NCI-H524 (cell line): Measurements from ENCODE around the gene RYR2.

Experiments
- DNase-seq, 2 experiments: peaks; one replicate each; lab custom pipeline; 2025; lab: John Stamatoyannopoulos, UW

The RYR2 gene

DNA sequence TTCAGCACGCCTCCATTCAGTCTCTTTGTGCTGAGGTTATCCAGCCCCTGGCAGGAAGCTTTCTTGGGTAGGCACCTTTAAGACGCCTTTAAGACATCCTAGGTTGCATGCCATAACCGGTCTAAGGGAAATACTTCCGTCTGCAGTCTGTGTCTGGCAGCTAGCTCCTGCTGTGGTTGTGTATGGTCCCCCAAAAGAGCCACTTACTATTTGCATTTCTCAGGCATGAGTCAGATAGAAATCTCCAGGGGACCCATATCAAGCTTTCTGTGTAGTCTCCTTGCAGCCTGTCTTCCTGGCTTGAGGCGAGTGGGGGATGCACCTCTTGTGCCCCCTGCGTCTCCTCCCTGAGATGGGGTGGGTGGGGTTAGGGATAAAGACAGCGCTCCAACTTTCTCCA lies 10.0 kb upstream of the RYR2 start:
- DNase-seq, result no peak

DNA sequence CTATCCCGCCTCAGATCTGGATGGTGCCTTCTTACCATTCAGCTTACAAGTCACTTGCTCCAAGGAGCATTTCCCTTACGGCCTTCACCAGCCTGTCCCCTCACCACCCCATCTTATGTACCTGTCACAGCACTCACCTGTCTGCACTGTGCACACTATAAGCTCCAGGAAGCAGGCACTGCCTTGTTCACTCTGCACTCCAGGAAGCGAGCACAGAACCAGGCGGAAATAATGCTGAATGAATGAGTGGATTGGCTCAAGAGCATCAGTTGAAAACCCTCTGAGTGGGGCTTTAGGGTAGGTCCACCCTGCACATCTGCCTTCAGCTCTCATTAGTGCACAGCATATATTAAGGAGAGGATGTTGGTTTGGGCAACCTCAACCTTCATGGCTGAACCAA lies 8.9 kb upstream of the RYR2 start:
- DNase-seq, result no peak

DNA sequence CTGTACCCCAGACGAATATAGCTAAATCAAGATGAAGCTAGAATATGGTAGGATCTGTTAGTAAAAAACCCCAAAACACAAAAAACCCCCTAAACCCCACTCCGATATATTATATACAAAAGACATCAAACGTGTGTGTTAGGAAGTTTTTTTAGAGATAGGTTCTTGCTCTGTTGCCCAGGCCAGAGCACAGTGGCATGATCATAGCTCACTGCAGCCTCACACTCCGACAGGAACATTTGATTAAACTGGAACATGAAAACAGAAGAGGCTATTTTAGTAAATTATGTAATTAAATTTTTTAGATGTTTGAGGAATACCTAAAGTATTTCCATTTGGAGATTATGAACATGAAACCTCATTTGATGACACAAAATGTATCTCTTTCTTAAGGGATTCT lies 8.2 kb upstream of the RYR2 start:
- no peak for DNase-seq

DNA sequence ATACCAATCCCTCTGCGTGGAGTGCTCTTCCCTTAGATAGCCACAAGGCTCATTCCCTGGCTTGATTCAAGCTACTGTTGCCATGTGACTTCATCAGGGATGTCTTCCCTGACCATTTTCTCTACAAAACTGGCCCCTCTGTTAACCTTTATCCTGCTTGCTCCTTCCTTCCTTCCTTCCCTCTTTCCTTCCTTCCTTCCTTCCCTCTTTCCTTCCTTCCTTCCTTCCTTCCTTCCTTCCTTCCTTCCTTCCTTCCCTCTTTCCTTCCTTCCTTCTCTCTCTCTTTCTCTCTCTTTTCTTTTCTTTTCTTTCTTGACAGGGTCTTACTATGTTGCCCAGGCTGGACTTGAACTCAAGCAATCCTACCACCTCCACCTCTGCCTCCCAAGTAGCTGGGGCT lies 6.2 kb upstream of the RYR2 start:
- DNase-seq, result no peak

DNA sequence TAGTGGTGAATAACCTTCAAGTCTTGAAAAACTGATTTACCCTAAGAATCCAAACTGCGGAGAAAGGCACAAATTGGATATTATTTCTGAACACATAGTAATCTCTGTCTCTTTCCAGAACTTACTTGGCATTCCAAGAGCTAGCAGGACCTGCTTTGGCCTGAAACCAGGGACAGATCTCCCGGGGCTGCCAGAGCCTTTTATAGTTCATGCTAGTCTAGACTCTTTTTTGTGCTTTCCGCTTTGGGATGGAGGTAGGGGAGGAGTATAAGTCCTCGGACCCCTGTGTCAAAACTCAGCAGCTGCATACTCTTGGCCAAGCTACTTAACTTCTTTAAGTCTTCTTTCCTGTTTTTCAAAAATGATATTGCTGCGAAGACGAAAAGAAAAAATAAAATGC lies 3.8 kb upstream of the RYR2 start:
- DNase-seq, result no peak

DNA sequence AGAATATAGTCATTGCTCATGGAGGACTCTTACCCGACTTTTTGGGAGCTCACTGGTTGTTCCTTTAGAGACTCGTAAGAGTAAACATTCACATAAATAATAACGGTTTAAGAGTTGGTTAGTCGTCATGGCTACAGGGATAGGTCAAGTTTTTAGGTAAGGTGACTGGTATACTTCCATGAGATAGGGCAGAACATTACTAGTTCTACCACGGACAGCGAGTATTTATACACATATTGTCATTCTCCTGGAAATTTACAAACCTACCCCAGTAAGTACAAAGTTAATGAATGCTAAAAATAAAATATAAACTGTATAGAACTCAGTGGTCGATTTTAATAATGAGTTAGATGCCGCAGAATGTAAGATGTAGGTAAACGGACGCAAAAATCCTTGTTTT lies 1.2 kb upstream of the RYR2 start:
- no peak for DNase-seq

DNA sequence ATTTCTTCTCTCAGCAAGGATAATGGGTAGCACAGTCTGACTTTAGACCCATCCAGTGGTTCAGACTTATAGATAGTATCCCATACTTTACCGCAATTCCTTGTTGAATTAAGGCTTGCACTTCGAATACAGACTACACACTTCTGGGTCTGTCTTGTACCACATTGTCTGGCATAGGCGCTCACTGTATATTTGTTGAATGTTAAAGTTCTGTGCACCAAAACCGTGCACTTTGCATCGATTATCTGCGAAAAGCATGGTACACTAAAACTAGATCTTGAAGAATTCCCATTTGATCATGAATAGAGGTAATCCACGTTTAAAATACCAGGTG lies 556 bp upstream of the RYR2 start:
- no peak for DNase-seq

DNA sequence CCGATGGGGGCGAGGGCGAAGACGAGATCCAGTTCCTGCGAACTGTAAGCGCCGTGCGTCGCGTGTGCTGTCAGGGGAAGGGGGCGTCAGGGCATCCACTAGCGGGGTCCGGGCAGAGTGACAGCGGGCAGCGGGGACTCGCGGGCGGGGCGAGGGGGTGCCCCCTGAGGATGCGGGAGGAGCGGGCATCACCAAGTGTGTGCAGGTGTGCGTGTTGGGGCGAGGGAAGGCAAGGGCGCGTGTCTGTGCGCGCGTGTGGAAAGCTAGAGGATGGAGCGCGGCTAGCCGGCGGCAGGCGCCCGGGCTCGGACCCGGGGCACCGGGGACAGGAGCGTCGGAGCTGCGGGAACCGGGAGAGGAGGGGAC lies 525 bp downstream of the RYR2 start:
- DNase-seq, result peak in 1 of 2 experiments; percentile 42

DNA sequence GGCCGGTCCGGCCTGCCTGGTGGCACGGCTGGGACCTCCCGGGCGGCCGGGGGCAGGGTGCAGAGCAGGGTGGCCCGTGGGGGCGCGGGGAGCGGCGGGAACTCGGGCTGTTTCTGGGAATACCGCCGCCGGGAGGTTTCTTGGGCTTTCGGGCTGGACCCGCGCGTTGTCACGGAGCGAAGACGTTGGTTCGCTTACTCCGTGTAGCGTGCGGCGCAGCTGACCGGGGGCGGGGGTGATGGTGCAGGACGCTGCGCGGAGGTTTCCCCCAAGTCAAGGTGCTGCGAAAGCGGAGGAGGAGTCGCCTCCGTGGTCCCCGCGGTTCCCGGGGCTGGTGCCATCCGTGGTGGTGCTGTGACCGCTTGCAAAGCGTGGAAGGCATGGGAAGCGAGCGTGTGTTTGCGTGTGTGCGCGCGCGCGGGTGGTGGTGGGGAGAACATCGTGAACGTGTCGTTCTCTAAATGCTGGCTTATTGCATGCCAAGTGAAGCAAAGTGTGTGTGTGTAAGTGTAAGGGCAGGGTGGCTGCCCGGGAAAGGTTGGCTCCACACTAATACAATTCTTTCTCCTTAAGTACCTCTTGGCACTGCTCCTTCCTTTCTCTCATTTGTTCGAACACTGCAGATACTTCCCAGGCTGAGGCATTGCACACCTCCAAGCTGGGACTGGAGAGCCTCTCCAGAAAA lies 1.1 kb downstream of the RYR2 start:
- peak; percentile 17 to 61 for DNase-seq

DNA sequence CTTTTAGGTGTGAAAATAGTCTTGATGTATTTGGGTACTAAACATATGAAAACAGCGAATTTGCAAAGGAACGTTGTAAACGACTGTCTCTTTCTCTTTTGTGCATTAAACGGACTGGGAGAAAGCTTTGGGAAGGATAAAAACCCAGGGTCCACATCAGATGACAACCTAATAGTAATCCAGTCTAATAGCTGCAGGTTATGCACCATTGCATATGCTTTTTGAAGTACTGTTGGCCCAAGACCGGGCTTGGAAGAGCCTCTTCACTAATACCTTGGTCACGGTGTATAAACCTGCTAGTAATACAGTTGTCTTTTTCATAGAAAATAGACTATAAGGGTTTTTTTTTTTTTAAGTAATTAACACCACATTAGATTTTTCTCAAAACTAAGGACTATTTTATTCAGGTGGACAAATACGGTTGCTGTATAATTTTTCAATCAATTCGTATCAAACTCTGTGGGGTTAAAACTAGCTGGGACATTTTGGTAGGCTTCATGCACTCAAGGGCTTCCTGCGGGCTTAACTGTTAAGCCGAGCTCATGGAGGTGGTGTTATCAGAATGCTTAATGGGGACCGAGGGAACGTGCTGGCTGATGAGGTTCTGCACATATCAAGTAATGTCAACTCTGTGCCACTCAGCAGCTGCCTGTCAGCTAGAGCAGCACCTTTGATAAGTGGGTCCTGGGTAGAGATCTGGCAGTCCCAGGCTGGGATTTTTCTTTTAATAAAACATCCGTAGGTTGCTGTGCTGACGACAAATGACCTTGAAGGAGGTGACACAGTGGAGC lies 2.1 kb downstream of the RYR2 start:
- DNase-seq, result peak; percentile 59 to 75

DNA sequence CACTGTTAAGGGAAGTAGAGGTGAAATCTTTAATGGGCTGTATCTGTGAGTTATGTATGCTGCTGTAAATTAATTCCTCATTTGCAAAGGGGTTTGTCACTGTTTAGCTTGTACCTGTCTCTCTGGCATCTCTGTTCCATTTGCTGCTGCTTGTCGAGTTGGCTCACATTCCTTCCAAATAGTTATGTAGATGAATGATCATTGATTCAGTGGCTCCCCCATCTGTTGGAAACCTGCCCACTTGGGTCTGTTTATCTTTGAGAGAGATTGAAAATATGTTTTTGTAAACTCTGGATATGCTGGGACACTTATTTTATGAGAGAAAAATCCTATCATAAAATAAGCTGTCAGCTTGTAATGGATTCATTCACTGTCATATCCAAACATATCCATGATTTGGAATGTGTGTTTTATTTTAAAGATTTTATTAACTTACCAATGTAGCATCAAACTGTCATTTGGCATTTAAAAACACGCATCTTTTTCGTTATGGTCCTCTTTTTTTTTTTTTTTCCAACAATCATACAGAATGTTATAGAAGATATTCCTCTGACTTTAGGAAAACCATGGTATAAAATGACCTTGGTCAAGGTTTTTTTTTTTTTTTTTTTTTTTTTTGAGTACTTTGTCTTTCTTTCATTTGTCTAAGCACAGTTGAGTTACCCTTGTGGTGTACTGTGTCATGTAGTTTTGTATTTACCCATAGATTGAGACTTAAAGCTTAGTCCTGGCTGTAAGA lies 3.5 kb downstream of the RYR2 start:
- DNase-seq, result peak in 1 of 2 experiments; percentile 38

DNA sequence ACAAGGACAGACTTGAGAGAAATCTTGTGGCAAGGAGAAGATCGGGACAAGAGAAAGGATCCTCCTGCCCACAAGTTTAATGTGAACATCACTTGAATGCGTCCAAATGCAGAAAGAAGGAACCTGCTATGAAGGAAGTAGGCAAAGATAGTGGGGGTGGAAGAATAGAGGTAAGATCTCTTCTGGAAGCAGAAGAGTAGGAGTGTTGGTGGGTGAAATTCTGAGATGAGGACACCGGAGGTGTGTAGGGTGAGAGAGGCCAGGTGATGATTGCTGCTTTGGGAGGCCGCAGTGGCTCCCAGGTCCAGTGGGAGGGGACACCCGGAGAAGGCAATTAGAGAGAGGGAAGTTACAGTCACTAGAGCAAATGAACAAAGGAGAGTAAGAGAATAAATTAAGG lies 6.8 kb downstream of the RYR2 start:
- no peak for DNase-seq

DNA sequence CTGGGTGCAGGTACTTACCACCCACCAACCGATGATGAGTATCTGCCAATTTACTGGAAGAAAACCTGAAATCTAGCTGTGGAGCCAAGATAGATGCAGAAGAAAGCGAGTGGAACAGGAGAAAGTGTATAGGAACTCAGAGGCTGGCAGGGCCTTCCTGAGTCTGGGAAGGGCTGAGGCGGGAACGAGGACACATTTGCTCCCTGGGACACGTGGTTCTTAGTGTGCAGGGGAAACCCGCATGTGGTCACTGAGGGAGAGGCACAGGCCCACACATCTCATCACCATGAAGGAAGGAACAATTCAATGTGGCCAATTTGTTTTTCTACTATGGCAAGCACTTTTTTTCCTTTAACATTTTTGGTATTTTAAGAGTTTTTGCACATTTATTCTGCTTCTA lies 8.2 kb downstream of the RYR2 start:
- DNase-seq, result no peak

DNA sequence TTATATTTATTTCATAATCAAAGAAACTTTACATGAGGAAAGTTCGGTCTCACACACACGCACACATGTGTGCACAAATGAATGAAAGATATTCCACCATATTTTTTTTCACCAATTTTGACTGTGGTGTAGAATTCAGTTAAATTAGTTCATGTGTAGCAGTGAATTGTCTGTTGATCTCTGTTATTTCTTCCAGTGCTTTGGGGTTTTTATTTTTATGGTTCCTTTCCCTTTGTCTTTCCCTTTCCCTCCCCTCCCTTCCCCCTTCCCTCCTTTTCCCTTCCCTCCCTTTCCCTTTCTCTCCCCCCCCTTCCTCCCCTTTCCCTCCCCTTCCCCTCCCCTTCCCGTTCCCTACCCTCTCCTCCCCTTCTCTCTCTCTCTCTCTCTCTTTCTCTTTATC lies 8.9 kb downstream of the RYR2 start:
- no peak for DNase-seq

DNA sequence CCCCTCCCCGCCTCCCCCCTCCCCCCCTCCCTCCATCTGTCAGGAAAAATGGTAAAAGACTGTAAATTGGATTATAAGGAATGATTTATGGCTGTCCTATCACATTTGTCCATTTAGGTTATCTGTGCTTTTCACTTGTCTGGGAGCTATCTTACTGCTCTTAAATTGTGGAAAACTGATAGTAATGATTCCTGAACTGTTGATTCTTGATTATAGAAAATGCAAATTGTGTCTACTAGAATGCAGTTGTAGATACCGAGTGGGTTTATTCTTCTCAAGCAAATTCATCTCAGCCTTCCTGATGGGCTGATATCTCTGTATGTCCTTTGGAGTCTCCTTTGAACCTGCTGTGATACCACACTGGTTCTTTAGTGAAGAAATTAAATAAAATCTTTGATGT lies 12.3 kb downstream of the RYR2 start:
- peak in 1 of 2 experiments; percentile 65 for DNase-seq

DNA sequence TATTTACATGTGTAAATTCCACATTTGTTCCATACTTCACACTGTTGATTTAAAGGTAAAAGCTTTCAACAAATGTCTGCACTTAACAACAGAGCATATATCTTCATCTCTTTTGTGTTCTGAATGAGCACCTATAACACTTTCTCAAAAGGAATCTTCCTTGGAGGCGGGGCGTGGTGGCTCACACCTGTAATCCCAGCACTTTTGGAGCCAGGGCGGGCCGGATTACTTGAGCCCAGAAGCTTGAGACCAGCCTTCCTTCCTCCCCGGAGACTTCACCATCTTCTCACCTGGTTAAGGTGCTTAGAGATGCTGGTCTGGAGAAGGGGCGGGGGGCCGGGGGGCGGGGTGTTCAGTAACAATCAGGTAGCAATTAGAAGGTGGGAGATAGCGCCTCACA lies 16.5 kb downstream of the RYR2 start:
- no peak for DNase-seq

DNA sequence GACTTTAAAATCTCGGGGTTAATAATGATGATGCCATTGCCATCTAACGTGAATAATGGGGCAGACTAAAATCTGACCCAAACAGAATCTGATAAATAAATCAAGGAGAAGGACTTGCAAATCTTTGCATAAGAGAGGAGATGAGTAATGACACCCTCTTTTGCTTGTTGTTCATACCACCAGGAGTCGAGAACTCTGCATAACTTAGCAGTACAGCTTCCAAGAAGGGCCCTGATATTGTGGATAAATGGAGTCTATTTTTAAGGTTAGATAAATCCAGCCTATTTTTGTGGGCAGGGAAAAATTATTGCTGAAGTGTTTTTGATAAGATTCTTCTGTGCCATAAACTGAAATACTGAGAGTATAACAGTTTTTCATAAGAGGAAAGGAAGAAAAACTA lies 17.3 kb downstream of the RYR2 start:
- no peak for DNase-seq

DNA sequence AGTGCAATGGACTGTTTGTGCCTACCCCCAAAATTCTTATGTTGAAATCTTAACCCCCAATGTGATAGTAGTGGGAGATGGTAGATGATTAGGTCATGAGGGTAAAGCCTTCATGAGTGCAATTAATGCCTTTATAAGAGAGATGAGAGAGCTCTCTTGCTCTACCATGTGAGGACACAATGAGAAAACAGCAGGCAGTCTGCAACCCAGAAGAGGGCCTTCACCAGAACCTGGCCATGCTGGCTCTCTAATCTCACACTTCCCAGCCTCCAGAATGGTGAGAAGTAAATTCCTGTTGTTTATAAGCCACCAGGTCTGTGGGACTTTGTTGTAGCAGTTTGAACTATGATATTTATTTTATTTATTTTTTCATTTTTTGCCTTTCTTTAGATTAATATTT lies 21.0 kb downstream of the RYR2 start:
- DNase-seq, result no peak

DNA sequence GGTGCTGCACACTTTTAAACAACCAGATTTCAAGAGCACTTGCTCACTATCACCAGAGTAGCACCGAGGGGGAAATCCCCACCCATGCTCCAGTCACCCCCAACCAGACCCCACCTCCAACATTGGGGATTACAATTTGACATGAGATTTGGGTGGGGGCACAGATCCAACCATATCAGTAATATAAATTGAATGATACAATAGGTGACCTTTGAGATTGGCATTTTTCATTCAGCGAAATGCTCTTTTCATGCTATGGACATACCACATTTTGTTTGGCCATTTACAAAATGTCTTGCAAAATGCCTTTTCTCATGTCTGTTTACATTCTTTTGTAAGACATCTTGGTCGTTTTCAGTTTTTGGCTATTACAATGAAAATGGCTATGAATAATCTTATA lies 23.9 kb downstream of the RYR2 start:
- DNase-seq, result no peak

DNA sequence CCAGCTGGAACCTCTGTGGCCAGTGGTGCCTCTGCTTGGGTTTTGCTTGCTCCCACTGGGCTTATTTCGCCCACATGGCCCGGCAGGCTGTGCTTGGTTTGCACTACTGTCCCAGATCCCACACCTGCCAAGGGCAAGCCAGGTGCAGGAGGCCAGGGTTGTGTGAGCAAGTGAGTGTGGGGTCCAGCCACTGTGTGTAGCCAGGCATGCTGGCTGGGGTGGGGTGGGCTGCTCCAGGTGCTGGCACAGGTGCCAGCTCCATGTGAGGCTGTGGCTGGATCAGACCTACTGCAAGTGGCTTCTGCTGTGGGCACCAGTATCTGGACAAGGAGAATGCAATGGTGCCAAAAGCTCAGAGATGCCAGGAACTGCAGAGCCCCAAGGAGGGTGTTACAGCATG lies 28.5 kb downstream of the RYR2 start:
- DNase-seq, result no peak

DNA sequence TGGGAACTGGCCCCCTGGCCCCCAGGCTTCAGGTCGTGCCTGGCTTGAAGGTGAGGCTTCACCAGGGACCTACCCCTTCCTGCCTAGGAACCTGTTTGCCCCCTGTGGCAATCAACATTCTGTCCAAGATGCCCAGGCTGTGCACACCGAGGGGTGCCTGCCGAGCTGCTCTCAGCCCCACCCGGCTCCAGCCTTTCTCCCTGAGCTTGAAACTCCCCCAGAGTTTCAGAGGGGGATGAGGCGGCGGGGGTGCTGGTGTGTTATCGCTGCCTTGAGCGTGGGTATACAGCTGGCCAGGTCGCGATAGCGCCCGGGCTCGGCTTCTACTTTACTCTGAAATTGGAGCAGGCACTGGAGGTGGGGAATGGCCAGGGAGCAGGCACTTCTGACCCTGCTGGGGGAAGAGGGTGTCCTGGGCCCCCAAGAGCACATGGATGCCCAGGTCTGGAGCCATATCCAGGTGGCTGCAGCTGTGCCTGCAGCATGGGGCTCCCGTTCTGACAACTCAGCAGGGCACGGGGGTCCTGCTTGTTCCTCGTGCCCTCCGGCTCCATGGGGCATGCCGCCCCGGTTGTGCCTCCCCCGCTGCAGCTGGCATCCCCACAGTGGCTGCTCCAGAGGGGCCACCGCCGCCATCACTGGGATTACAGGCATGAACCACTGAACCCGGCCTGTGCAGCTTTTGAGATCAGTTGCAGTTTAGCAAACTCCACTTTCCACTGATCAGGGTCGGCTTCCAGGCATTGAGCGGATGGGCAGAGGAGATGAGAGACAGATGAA lies 29.8 kb downstream of the RYR2 start:
- DNase-seq, result no peak

DNA sequence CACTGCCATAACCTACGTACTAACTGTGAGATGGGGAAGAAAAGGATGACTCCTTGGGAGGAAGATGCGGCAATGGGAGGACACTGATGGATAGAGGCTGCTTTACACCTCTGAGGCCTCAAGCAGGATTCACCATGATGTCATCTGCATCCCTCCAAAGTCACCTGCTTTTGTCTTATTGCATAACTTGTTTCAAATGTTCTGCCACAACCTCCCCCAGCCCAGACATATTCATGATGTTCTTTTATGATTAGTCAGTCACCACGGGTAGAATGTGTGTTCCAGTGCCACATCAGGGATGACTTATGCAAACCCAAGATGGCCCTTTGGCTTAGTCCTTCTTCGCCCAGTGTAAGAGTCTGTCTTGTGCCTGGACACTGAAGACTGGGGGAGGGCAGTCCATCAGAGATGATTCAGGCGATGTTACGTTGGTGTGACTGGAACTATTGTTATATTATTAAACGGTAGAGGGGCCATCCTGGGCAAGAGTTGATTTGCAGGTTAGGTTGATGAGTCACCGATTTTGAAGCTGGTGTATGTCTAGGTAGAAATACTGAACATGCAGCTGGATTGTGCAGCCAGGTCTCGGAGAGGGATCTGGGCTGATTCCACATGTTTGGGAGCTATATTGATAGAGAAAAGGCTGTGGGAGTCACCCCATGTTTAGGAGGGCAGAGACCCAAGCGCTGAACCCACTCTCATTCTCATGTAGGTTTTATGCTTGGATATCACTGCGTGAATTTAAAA lies 32.6 kb downstream of the RYR2 start:
- DNase-seq, result no peak
